WTC11 (cell line): Measurements from ENCODE around the gene LMTK2.

ENCODE experiments used
- CTCF ChIP-seq: fragments of 200-600 bp; IDR thresholded peaks from 2 replicates; pipeline ENCODE4 v1.8.0; 2022; ENCODE audit warnings: antibody characterized with exemption
- KAT7 ChIP-seq: sonication (generic); formaldehyde crosslinking; IDR thresholded peaks from 2 replicates; pipeline ENCODE4 v1.8.1; 2023; ENCODE audit warnings: missing genetic modification reagents, mild to moderate bottlenecking, borderline replicate concordance
- PRDM15 ChIP-seq: sonication (generic); formaldehyde crosslinking; IDR thresholded peaks from 2 replicates; pipeline ENCODE4 v1.8.0; 2022; ENCODE audit warnings: missing genetic modification reagents
- ZNF423 ChIP-seq: fragments of 250-450 bp; sonication (Bioruptor Pico); IDR thresholded peaks from 2 replicates; pipeline ENCODE4 v2.1.2; 2022; ENCODE audit warnings: mild to moderate bottlenecking, moderate library complexity
- TF ChIP-seq, protein P1 (sequence below): sonication (generic); formaldehyde crosslinking; IDR thresholded peaks from 2 replicates; pipeline ENCODE4 v1.8.0; 2023; ENCODE audit warnings: mild to moderate bottlenecking, missing genetic modification reagents

GRCh38 chr7:98216941-98217622 is 110.4 kb downstream of the LMTK2 start:
- TF ChIP-seq KAT7 (CRISPR knock-in tag) = no peak
- TF ChIP-seq, protein P1, sequence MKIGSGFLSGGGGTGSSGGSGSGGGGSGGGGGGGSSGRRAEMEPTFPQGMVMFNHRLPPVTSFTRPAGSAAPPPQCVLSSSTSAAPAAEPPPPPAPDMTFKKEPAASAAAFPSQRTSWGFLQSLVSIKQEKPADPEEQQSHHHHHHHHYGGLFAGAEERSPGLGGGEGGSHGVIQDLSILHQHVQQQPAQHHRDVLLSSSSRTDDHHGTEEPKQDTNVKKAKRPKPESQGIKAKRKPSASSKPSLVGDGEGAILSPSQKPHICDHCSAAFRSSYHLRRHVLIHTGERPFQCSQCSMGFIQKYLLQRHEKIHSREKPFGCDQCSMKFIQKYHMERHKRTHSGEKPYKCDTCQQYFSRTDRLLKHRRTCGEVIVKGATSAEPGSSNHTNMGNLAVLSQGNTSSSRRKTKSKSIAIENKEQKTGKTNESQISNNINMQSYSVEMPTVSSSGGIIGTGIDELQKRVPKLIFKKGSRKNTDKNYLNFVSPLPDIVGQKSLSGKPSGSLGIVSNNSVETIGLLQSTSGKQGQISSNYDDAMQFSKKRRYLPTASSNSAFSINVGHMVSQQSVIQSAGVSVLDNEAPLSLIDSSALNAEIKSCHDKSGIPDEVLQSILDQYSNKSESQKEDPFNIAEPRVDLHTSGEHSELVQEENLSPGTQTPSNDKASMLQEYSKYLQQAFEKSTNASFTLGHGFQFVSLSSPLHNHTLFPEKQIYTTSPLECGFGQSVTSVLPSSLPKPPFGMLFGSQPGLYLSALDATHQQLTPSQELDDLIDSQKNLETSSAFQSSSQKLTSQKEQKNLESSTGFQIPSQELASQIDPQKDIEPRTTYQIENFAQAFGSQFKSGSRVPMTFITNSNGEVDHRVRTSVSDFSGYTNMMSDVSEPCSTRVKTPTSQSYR (CRISPR knock-in tag) = no peak
- TF ChIP-seq CTCF = no peak
- TF ChIP-seq PRDM15 (CRISPR knock-in tag) = no peak
- no peak for TF ChIP-seq ZNF423 (CRISPR knock-in tag)
